HCT116 (cell line): ENCODE results near the gene SORL1. TPM values are rescaled to one million over a fixed set of nuclear protein-coding genes. Genes with fewer than 3 reads are reported as not detected.

ENCODE experiments used
- ATAC-seq: fragments of 200-7000 bp; cut with Tn5 transposase; 2 replicates; pipeline ENCODE4 v1.9.1; 2020; ENCODE audit warnings: mild to moderate bottlenecking, moderate library complexity
- BruUV-seq: library from RNA; stranded (reverse); fragments of 400-500 nt; replicated peaks from 2 replicates; lab custom pipeline; 2021; lab: Mats Ljungman, UMichigan
- CTCF ChIA-PET: fragments of 300-600 bp; sonication (Branson Sonifier 250); formaldehyde crosslinking; loops from one replicate; lab custom pipeline; 2021; ENCODE audit warnings: antibody characterized with exemption; lab: Charles Lee
- POLR2A ChIA-PET: fragments of 300-600, 350-600 bp; sonication (Branson Sonifier 250); formaldehyde crosslinking; loops from one replicate; lab custom pipeline; 2021; ENCODE audit warnings: antibody characterized with exemption; lab: Charles Lee
- RAD21 ChIA-PET, 2 experiments: fragments of 300-600 bp; sonication (Branson Sonifier 250); formaldehyde crosslinking; loops; one replicate each; lab custom pipeline; 2023; ENCODE audit warnings: low total read pairs in 2 of 2; ENCODE audit not compliant: uncharacterized antibody in 2 of 2, unreplicated experiment in 2 of 2, low non-redundant PET in 1 of 2; lab: Charles Lee
- DNase-seq: peaks from one replicate; pipeline ENCODE4 v3.0.0-alpha.2; 2010; ENCODE audit warnings: low read depth, low spot score
- H2AFZ ChIP-seq: fragments of 200-600 bp; shearing (Covaris generic), sonication (generic); 2 replicates; pipeline ENCODE4 v1.6.1; 2017; ENCODE audit warnings: low read depth, mixed run types, mixed read lengths, antibody characterized with exemption, low read length; ENCODE audit not compliant: poor library complexity, severe bottlenecking
- H3K27ac ChIP-seq: 2 replicates; pipeline ENCODE4 v1.5.1; 2012; ENCODE audit warnings: low read depth, low read length
- H3K27me3 ChIP-seq: fragments of 200-600 bp; sonication (generic); 2 replicates; pipeline ENCODE4 v1.6.1; 2016; ENCODE audit warnings: mixed run types, low read length, mixed read lengths; ENCODE audit not compliant: insufficient read depth
- H3K36me3 ChIP-seq, 2 experiments: fragments of 200-500 bp in 1 of 2; fragments of 200-600 bp in 1 of 2; sonication (Bioruptor generic) in 1 of 2; sonication (generic) in 1 of 2; 2 replicates each; pipeline versions ENCODE4 v1.5.1 to v1.6.1; 2014 to 2016; ENCODE audit warnings: low read length in 2 of 2, inconsistent platforms in 1 of 2, mixed read lengths in 1 of 2, mixed run types in 1 of 2; ENCODE audit not compliant: insufficient read depth in 2 of 2, control insufficient read depth in 1 of 2
- H3K4me1 ChIP-seq, 2 experiments: fragments of 200-600 bp in 1 of 2; sonication (generic) in 1 of 2; 2 replicates each; pipeline versions ENCODE4 v1.5.1 to v1.6.1; 2012 to 2017; ENCODE audit warnings: low read length in 2 of 2, inconsistent platforms in 1 of 2, mild to moderate bottlenecking in 1 of 2, mixed read lengths in 1 of 2, mixed run types in 1 of 2, moderate library complexity in 1 of 2; ENCODE audit not compliant: insufficient read depth in 2 of 2, control insufficient read depth in 1 of 2
- H3K4me2 ChIP-seq: fragments of 200-600 bp; sonication (generic); 2 replicates; pipeline ENCODE4 v1.6.1; 2017; ENCODE audit warnings: mixed run types, low read length, mixed read lengths
- H3K4me3 ChIP-seq, 2 experiments: fragments of 200-600 bp in 1 of 2; sonication (generic) in 1 of 2; replicated peaks in 1 of 2; 2 replicates each; pipeline ENCODE4 v1.5.1; 2011 to 2016; ENCODE audit warnings: low read length in 2 of 2, control low read depth in 1 of 2, low read depth in 1 of 2, mild to moderate bottlenecking in 1 of 2, mixed read lengths in 1 of 2, mixed run types in 1 of 2
- H3K79me2 ChIP-seq: fragments of 200-600 bp; sonication (generic); 2 replicates; pipeline ENCODE4 v1.6.1; 2017; ENCODE audit warnings: mild to moderate bottlenecking, mixed run types, low read length, moderate library complexity, mixed read lengths; ENCODE audit not compliant: insufficient read depth
- H3K9ac ChIP-seq: fragments of 200-600 bp; sonication (generic); 2 replicates; pipeline ENCODE4 v1.6.1; 2016; ENCODE audit warnings: low read length, mixed read lengths
- H3K9me2 ChIP-seq: fragments of 200-600 bp; sonication (generic), shearing (Covaris generic); 2 replicates; pipeline ENCODE4 v1.6.1; 2017; ENCODE audit warnings: mixed run types, mild to moderate bottlenecking, moderate library complexity; ENCODE audit not compliant: insufficient read depth
- H3K9me3 ChIP-seq, 2 experiments: fragments of 200-500 bp in 1 of 2; fragments of 200-600 bp in 1 of 2; sonication (Bioruptor generic) in 1 of 2; sonication (generic) in 1 of 2; 2 replicates each; pipeline ENCODE4 v1.6.1; 2014 to 2017; ENCODE audit warnings: low read length in 2 of 2, mixed read lengths in 2 of 2, inconsistent platforms in 1 of 2, low read depth in 1 of 2, mild to moderate bottlenecking in 1 of 2, mixed run types in 1 of 2, moderate library complexity in 1 of 2; ENCODE audit not compliant: control insufficient read depth in 1 of 2, insufficient read depth in 1 of 2
- H4K20me1 ChIP-seq: fragments of 200-600 bp; sonication (generic), shearing (Covaris generic); 2 replicates; pipeline ENCODE4 v1.6.1; 2017; ENCODE audit warnings: mixed run types, mild to moderate bottlenecking, moderate library complexity; ENCODE audit not compliant: insufficient read depth
- CTCF ChIP-seq, 3 experiments: fragments of 200-600 bp in 1 of 3; sonication (generic) in 1 of 3; IDR thresholded peaks in 2 of 3; conservative IDR thresholded peaks in 1 of 3; 2 replicates each; pipeline ENCODE4 v1.5.1; 2012 to 2017; ENCODE audit warnings: low read depth in 2 of 3, low read length in 2 of 3, antibody characterized with exemption in 1 of 3, borderline replicate concordance in 1 of 3, control low read depth in 1 of 3, mild to moderate bottlenecking in 1 of 3, mixed read lengths in 1 of 3, mixed run types in 1 of 3, moderate library complexity in 1 of 3; ENCODE audit not compliant: insufficient read depth in 1 of 3
- EGR1 ChIP-seq: IDR thresholded peaks from 2 replicates; pipeline ENCODE4 v1.6.1; 2012; ENCODE audit warnings: low read depth
- ELF1 ChIP-seq: IDR thresholded peaks from 2 replicates; pipeline ENCODE4 v1.6.1; 2012; ENCODE audit warnings: low read depth, borderline replicate concordance
- EZH2phosphoT487 ChIP-seq: fragments of 200-600 bp; IDR thresholded peaks from 2 replicates; pipeline ENCODE4 v1.6.1; 2018; ENCODE audit warnings: antibody characterized with exemption, borderline replicate concordance
- FOSL1 ChIP-seq: IDR thresholded peaks from 2 replicates; pipeline ENCODE4 v1.6.1; 2012; ENCODE audit warnings: low read depth
- SIN3A ChIP-seq: IDR thresholded peaks from 2 replicates; pipeline ENCODE4 v1.6.1; 2012; ENCODE audit warnings: low read depth
- SRF ChIP-seq: IDR thresholded peaks from 2 replicates; pipeline ENCODE4 v1.6.1; 2012; ENCODE audit warnings: low read depth
- TCF7L2 ChIP-seq: IDR thresholded peaks from 2 replicates; pipeline ENCODE4 v1.7.0; 2011; ENCODE audit warnings: borderline replicate concordance, inconsistent platforms; ENCODE audit not compliant: insufficient read depth, insufficient read length; ENCODE audit errors: extremely low read depth
- YY1 ChIP-seq: IDR thresholded peaks from 2 replicates; pipeline ENCODE4 v1.6.1; 2011; ENCODE audit warnings: low read length, low read depth, moderate library complexity, mild to moderate bottlenecking; ENCODE audit not compliant: insufficient replicate concordance; ENCODE audit errors: extremely low read depth
- ZBTB33 ChIP-seq: IDR thresholded peaks from 2 replicates; pipeline ENCODE4 v1.6.1; 2011; ENCODE audit warnings: mild to moderate bottlenecking, low read length, moderate library complexity; ENCODE audit not compliant: insufficient replicate concordance; ENCODE audit errors: extremely low read depth
- ZNF274 ChIP-seq: fragments of 200-500 bp; sonication (Bioruptor generic); IDR thresholded peaks from 2 replicates; pipeline ENCODE4 v1.6.1; 2014; ENCODE audit warnings: mild to moderate bottlenecking, low read depth, low read length, inconsistent platforms
- intact Hi-C: fragments of 100-400 bp; cut with micrococcal nuclease; formaldehyde crosslinking; loops from 2 replicates; pipeline ENCODE4 v1.10.0; 2022
- total RNA-seq: library from RNA; stranded (reverse); gene quantifications from one replicate; pipeline ENCODE4 v1.2.1, GENCODE V29; 2021; ENCODE audit not compliant: unreplicated experiment
- TF ChIP-seq, protein P1 (sequence below): IDR thresholded peaks from 2 replicates; pipeline ENCODE4 v1.6.1; 2012

SORL1 gene
- total RNA-seq, 1 experiment from 2014 or later = 17.4 TPM

GRCh38 chr11:121672630-121673487 is 220.7 kb downstream of the SORL1 start:
- Histone ChIP-seq H2AFZ (no peak overlapping the region), H3K4me2 (no peak overlapping the region), H4K20me1 (no peaks in the 10 kb centered on the region), H3K79me2 (no peaks in the 10 kb centered on the region), H3K4me1 (peaks cover 9 to 24% of the 10 kb centered on the region in 2 experiments), H3K4me3 (no peak overlapping the region), H3K27ac (no peak overlapping the region), H3K9me2 (no peaks in the 10 kb centered on the region; the same call in 1 of the 2 replicates), H3K27me3 (no peaks in the 10 kb centered on the region), H3K36me3 (no peaks in the 10 kb centered on the region), H3K9ac (no peak overlapping the region), H3K9me3 (no peaks in the 10 kb centered on the region)
- intact Hi-C loops = no loop called here
- BruUV-seq = no TSS peak
- POLR2A ChIA-PET = no interaction called here
- CTCF ChIA-PET = no interaction called here
- RAD21 ChIA-PET = no interaction called here
- ATAC-seq = no peak
- DNase-seq = no peak
- no peak for TF ChIP-seq FOSL1
- TF ChIP-seq CTCF (IDR thresholded peaks at IDR 0.05 in 2 of 3, conservative IDR thresholded peaks at IDR 0.05 in 1 of 3; ENCODE audit: borderline replicate concordance in 1 of 3, insufficient read depth in 1 of 3, low read depth in 2 of 3, low read length in 2 of 3) = no peak
- no peak for TF ChIP-seq SRF

- Histone ChIP-seq H2AFZ (no peak overlapping the region), H3K9me3 (no peaks in the 10 kb centered on the region), H3K9me2 (no peaks in the 10 kb centered on the region; the same call in 1 of the 2 replicates), H3K79me2 (no peaks in the 10 kb centered on the region), H3K27ac (no peak overlapping the region), H3K4me1 (no peaks in the 10 kb centered on the region; a peak in 1 of 4 replicates), H3K4me2 (no peak overlapping the region), H3K27me3 (no peaks in the 10 kb centered on the region), H3K4me3 (no peak overlapping the region), H3K9ac (no peak overlapping the region), H4K20me1 (no peaks in the 10 kb centered on the region), H3K36me3 (no peaks in the 10 kb centered on the region)
- CTCF ChIA-PET = no interaction called here
- RAD21 ChIA-PET = no interaction called here
- intact Hi-C loops = no loop called here
- BruUV-seq = no TSS peak
- no peak for ATAC-seq
- no peak for DNase-seq
- POLR2A ChIA-PET = no interaction called here
- TF ChIP-seq, protein P1, sequence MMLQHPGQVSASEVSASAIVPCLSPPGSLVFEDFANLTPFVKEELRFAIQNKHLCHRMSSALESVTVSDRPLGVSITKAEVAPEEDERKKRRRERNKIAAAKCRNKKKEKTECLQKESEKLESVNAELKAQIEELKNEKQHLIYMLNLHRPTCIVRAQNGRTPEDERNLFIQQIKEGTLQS = no peak
- TF ChIP-seq FOSL1 (no peak), EZH2phosphoT487 (no peak), ZNF274 (no peak), ZBTB33 (no peak), SIN3A (no peak), YY1 (no peak), ELF1 (no peak), TCF7L2 (no peak), EGR1 (no peak)
These were observed 229.6 kb downstream of the SORL1 start for GRCh38 chr11:121681550-121682268.
